NCI-H2107 treated with DMSO at 0.1 percent for 48 hours (cell line): ENCODE results near the gene CMSS1.

Source experiments
- DNase-seq: peaks from one replicate; lab custom pipeline; 2025; ENCODE audit not compliant: unreplicated experiment; lab: John Stamatoyannopoulos, UW

The CMSS1 gene

GRCh38 chr3:99931059-99931458, 113.4 kb downstream of the CMSS1 start:
- DNase-seq: no peak

- DNase-seq: no peak
Measured at GRCh38 chr3:99933971-99934750, 116.5 kb downstream of the CMSS1 start.

GRCh38 chr3:99934975-99935797, 117.5 kb downstream of the CMSS1 start:
- DNase-seq: no peak

- DNase-seq: no peak
Measured at GRCh38 chr3:99938270-99938911, 120.7 kb downstream of the CMSS1 start.

GRCh38 chr3:99939876-99940275, 122.2 kb downstream of the CMSS1 start:
- DNase-seq: no peak

- no peak for DNase-seq
Measured at GRCh38 chr3:99940350-99940749, 122.7 kb downstream of the CMSS1 start.

GRCh38 chr3:99941211-99941610, 123.5 kb downstream of the CMSS1 start:
- no peak for DNase-seq

- no peak for DNase-seq
Measured at GRCh38 chr3:99943931-99944761, 126.5 kb downstream of the CMSS1 start.

GRCh38 chr3:99945328-99945995, 127.8 kb downstream of the CMSS1 start:
- peak; percentile 53 for DNase-seq

- DNase-seq: no peak
Measured at GRCh38 chr3:99947356-99947755, 129.7 kb downstream of the CMSS1 start.

- DNase-seq: no peak
Measured at GRCh38 chr3:99948467-99949089, 130.9 kb downstream of the CMSS1 start.

- no peak for DNase-seq
Measured at GRCh38 chr3:99949956-99950670, 132.5 kb downstream of the CMSS1 start.

GRCh38 chr3:99950921-99951320, 133.3 kb downstream of the CMSS1 start:
- DNase-seq: no peak

- no peak for DNase-seq
Measured at GRCh38 chr3:99951701-99952100, 134.0 kb downstream of the CMSS1 start.

- no peak for DNase-seq
Measured at GRCh38 chr3:99952306-99952705, 134.6 kb downstream of the CMSS1 start.

GRCh38 chr3:99953596-99953995, 135.9 kb downstream of the CMSS1 start:
- no peak for DNase-seq

- peak; percentile 39 for DNase-seq
Measured at GRCh38 chr3:99954914-99955644, 137.4 kb downstream of the CMSS1 start.

- no peak for DNase-seq
Measured at GRCh38 chr3:99955773-99956562, 138.3 kb downstream of the CMSS1 start.
